GM12801 (cell line): ENCODE data around the gene OGDH.

Experiments used
- TF ChIP-seq, protein P1 (sequence below): IDR thresholded peaks from one replicate; pipeline ENCODE4 v1.5.1; 2011; ENCODE audit warnings: control low read depth; ENCODE audit not compliant: insufficient read length; ENCODE audit errors: extremely low read depth

The OGDH gene

DNA sequence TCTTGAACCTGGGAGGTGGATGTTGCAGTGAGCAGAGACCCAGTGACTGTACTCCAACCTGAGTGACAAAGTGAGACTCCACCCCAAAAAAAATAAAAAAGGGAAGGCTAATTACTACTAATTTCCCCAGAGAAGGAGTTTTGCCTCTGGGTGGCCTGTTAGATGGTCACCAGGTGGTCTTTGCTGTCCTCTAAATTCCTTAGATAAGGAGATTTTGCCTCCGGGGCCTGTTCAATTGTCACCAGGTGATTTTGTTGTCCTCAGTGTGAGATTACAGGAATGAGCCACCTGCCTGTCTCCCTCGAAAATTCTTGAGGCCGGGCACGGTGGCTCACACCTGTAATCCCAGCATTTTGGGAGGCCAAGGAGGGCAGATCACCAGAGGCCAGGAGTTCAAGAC lies 117.8 kb downstream of the OGDH start:
- TF ChIP-seq, protein P1, sequence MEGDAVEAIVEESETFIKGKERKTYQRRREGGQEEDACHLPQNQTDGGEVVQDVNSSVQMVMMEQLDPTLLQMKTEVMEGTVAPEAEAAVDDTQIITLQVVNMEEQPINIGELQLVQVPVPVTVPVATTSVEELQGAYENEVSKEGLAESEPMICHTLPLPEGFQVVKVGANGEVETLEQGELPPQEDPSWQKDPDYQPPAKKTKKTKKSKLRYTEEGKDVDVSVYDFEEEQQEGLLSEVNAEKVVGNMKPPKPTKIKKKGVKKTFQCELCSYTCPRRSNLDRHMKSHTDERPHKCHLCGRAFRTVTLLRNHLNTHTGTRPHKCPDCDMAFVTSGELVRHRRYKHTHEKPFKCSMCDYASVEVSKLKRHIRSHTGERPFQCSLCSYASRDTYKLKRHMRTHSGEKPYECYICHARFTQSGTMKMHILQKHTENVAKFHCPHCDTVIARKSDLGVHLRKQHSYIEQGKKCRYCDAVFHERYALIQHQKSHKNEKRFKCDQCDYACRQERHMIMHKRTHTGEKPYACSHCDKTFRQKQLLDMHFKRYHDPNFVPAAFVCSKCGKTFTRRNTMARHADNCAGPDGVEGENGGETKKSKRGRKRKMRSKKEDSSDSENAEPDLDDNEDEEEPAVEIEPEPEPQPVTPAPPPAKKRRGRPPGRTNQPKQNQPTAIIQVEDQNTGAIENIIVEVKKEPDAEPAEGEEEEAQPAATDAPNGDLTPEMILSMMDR = no peak

DNA sequence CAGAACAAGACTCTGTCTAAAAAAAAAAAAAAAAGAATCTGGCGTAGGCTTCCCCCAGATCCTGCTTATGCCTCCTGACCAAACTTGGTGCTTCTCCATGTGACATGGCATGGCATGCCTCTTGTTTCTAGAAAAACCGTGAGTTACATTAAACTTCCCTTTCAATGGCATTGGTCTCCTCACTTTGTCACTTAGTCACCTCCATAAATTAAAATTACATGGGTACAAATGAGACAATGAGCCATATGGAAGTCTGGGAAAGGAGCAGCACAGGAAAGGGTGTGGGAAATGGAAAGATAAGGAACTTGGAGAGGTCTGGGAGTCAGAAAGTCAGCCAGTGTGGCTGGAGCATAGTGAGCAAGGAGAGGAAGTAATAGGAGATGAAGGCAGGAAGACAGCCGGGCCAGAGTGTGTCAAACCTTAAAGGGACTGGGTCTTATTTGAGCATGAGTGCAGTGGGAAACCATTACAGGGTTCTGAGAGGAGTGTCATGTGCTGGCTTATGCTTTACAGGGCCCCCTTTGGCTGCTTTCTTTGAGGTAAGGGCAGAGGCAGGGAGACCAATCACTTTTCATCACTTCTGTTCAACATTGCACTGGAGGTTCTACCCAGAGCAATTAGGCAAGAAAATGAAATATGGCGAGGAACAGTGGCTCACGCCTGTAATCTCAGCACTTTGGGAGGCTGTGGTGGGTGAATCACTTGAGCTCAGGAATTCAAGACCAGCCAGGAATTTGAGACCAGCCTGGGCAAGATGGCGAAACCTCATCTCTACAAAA lies 120.9 kb downstream of the OGDH start:
- TF ChIP-seq, protein P1 = no peak

DNA sequence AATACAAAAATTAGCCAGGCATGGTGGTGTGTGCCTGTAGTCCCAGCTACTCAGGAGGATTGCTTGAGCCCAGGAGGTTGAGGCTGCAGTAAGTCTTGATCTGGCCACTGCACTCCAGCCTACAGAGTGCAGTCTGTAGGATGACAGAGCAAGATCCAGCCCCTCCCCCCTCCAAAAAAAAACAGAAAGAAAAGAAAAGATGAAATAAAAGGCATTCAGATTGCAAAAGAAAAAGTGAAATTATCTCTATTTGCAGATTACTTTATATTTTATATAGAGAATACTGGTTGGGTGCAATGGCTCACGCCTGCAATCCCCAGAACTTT lies 121.5 kb downstream of the OGDH start:
- TF ChIP-seq, protein P1 = no peak

DNA sequence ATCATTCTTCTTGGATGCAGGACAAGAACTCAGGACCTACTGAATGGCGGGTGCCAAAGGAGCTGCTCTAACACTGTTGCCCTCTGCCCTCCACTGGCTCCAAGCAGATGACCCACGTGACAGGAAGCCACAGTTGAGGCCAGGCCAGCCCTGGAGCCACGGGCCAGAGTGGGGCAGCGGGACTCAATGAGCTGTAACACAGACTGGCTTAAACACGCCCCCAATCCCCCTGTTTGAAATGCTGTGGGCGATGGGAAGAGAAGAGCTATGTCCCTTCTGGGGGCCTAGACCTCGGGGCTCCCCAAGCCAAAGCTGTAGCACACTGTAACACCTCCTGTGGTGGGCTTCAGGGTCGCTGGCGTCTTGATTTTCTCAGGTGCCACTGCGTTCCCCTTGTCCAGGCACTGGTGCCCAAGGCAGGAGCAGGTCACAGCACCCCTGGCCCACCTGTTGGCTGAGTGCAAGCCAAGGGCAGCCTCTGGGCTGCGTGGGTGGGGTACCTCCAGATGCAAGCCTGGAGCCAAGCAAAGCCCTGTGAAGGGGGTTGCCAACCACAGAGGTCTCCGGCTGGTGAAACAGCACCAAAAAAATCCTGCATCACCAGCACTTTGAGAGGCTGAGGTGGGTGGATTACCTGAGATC lies 123.6 kb downstream of the OGDH start:
- TF ChIP-seq, protein P1 = no peak

DNA sequence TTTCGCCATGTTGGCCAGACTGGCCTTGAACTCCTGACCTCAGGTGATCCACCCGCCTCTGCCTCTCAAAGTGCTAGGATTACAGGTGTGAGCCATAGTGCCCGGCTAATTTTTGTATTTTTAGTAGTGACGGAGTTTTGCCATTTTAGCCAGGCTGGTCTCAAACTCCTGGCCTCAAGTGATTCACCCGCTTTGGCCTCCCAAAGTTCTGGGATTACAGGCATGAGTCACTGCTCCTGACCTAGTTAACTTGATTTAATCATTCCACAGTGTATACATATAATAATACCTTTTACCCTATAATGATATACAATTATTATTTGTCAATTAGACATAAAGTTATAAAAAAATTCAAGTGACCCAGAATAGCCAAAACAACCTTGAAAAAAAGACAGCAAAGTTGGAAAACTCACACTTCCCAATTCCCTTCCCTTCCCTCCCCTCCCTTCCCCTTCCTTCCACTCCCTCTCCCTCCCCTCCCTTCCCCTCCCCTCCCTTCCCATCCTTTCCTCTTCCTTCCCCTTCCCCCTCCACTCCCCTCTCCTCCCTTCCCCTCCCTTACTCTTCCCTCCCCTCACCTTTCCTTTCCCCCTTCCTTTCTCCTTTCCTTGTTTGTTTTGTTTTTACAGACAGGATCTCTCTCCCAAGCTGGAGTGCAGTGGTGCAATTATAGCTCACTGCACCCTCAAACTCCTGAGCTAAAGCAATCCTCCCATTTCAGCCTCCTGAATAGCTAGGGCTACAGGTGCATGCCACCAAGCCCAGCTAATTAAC lies 127.5 kb downstream of the OGDH start:
- TF ChIP-seq, protein P1 = no peak

DNA sequence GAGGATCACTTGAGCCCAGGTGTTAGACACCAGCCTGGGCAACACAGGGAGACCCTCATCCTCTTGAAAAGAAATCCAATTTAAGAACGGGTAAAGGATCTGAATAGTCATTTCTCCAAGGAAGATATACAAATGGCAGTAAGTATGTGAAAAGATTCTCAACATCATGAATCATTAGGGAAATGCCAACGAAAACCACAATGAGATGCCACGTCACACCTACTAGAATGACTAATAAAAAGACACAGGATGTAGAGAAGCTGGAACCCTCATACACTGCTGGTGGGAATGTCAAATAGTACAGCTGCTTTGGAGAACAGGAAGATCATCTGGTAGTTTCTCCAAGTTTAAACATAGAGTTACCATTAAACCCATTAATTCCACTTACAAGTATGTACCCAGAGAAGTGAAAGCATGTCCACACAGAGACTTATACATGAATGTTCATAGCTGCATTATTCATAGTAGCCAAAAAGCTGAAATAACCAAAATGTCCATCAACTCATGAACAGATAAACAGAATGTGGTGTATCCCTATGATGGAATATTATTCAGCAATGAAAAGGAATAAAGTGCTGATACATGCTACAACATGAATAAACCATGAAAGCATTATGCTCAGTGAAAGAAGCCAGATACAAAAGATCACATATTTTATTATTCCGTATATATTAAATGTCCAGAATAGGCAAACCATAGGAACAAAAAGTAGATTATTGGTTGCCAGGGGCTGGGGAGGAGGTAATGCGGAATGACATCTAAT lies 129.2 kb downstream of the OGDH start:
- TF ChIP-seq, protein P1 = no peak

DNA sequence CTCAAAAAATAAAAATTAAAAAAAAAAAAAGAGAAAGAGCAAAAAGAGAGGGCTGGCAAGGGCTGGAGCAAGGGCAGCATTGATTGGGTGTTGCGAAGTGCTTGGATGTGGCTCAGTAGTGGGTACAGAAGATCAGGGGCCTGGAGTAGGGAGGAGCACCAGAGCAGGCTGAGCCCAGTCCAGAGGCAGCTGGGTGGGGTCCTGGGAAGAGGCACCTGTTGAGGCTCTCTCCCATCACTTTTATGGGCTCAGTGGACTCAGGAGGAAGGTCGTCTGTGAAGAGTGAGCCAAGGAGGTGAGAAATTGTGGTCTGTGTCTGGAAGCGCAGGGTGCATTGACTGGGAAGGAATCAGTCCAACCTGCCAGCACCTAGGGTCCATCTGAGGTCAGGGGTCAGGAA lies 130.5 kb downstream of the OGDH start:
- TF ChIP-seq, protein P1 = no peak
